Measurements from ENCODE around the gene BBS9.

- TF ChIP-seq POLR2AphosphoS5 (IDR thresholded peaks at IDR 0.05; ENCODE audit: low read depth, low read length) (no peak), POLR2A (IDR thresholded peaks at IDR 0.05; ENCODE audit: low read depth, low read length) (no peak)
Observed at GRCh38 chr7:33220231-33220630, 90.9 kb downstream of the BBS9 start.

All from GM12891 (cell line).